GM21526 (cell line): ENCODE results near the gene KERA.

Experiments used
- ATAC-seq: cut with Tn5 transposase; IDR thresholded peaks from one replicate; pipeline ENCODE4 v1.9.1; 2021; ENCODE audit warnings: moderate library complexity; ENCODE audit not compliant: unreplicated experiment, low FRiP score

Gene KERA

DNA sequence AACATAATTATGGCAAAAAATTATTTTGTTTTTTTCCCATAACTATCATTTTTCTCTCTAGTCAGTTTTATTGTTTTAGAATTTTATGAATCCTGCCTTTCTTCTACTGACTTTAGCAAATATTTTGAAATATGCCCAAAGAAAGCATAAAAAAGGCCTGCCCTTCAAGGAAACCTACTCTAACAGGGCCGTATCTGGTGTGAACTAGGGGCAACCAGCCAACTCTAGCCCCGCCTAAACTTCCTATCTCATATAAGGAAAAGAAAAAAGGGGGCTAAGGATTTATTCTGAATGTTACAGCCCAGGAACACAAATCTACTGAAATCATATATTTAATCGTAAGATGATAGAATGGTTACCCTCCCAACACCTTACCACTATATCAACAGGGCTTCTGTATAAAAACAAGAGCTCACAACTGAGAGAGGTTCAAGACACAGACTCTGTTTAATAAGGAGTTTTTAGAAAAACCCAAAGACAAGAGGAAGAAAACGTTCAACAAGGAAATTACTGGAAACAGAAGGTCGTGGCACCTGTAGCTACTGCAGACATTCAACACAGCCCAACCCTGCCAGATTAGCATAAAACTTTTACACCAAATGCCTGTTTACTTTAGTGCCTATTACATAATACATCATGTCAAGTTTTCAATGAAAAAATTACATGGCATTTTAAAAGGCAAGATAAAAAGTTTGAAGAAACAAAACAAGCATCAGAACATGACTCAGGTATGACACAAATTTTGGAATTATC, 40.1 kb downstream of the KERA start:
- ATAC-seq = no peak

DNA sequence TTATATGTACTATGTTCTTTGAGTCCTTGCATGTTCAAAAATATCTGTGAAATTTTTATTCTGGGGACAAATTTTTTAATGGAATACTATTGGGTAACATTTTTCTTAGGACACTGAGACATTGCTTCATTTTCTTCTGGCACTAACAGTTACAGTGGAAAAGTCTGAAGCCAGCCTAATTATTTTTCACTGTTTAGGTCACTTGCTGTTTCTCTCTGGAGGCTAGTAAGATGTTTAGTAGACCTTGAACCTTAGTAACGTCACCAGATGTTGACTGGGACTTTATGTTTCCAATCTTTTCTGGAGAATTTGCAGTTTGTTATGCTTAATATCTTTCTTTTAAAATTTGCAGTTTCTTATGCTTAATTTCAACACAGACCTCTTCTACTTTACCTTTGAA, 40.8 kb downstream of the KERA start:
- no peak for ATAC-seq

DNA sequence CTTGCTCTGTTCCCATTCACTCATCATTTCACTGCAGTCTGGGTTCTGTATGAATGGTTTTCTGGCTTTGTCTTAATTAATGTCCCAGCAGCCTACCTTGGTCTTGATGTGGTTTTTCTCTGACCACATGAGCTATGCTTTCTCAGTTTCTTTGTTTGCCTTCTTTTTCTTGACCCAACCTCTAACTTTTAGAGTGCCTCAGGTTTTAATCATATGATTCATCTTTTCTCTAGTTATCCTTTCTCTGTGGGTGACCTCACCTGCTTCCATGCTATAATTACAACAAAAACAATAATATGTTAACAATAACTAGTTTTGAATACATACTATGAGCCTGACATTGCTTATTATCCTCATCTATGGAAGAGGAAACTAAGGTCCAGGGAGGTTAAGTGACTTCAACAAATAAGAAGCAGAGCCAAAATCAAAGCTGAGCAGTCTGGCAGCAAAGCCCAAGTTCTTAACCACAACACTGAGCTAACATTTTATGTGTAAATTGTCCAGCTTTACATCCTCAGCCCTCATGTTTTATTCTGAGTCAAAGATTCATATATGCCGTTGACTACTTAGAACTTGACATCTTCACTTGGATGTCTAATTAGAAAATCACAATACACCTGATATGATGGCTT, 48.4 kb downstream of the KERA start:
- ATAC-seq = peak; percentile 89

DNA sequence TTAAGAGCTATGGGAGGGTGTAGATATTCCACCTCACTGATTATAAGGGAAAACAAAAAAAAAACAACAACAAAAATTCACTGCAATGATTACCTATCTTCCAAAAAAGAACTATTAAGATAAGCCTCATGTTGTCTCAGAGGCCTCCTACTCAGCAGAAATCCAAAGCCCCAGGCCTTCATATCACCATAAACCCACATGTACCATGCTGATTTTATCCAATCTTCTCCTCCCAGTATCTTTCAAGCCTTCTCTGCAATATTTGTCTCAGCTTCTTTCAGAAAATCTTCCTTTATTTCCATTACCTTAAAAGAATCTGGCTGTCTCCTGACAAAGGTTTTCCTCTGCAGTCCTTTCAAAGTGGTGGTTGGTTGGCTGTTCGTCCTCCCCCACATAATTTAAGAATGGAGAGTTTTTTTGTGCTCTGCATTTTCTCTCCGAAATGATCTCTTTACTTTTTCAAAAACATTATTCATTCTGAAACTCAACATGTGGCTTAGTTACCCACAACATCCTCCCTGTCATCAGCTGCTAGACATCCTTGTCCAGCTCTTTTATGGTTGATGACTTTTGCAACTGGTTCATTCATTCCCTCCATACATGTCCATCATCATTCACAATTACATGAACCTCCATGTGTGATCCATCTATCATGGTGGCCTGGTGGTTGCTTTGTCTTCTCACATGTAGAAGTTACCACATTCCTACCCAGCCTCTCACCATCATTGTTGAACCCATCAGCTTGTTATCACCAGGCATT, 50.1 kb downstream of the KERA start:
- ATAC-seq = peak; percentile 79

DNA sequence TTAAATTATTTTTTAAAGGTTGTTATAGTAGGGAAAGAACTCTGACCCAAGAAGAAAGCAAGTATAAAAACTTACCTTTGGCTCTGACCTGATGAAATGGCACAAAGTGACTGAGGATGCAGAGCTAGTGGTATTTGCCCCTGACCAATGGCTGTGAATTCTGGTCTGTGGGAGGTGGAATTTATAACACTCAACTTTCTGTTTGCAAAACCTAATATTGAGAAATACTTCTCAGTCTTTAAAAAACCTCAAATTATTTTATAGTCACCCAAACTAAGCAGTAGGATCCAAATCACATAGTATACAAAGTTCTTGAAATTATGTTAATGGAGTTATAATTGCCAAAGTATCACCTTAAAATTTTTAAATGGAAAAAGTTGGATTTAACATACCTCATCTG, 53.0 kb downstream of the KERA start, which contains the start of gene EPYC:
TSS of gene EPYC (minus strand) at position 101 of the 400 bp plus-strand sequence. CDS start 2,407 bp downstream, outside the sequence.
- ATAC-seq = no peak

DNA sequence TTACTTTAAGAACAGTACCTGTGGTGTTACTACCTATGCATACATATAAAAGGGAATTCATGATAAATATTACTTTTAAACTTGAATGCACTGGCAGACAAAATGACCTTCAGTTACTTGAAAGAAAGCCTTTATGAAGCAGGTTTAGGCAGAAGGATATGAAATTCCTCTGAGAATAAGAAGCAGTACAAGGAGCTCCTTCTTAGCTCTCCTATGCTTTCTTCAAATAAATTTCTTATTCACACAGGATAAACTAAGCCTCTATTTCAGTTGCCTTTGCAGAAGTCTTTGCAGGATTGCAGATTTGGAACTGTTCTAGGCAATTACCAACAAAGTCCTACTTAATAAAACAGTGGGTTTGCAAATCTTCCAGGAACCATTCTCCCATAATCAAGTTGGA, 54.1 kb downstream of the KERA start:
- ATAC-seq = no peak

DNA sequence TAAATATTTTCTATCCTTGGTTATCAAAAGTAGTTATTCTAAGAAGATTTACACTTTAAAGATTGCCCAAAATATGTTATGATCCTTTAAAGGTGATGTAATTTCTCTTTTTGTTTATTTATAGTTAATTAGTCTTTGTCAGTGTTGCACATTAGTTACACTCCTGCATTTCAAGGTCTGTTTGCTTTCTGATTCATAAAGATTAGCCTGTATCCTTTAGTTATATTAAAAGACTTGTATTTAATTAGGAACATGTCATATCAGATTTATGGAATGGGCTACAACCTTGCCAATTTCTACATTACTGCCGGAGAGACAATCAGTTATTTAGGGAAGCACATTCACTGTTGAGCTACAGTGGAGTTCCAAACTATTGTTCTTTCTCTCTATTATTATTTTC, 56.5 kb downstream of the KERA start:
- no peak for ATAC-seq
